HG03432 (cell line): ENCODE results near the gene BCR.

Experiments used
- ATAC-seq: cut with Tn5 transposase; IDR thresholded peaks from one replicate; pipeline ENCODE4 v1.9.1; 2021; ENCODE audit warnings: mild to moderate bottlenecking, moderate library complexity; ENCODE audit not compliant: unreplicated experiment

The BCR gene

DNA sequence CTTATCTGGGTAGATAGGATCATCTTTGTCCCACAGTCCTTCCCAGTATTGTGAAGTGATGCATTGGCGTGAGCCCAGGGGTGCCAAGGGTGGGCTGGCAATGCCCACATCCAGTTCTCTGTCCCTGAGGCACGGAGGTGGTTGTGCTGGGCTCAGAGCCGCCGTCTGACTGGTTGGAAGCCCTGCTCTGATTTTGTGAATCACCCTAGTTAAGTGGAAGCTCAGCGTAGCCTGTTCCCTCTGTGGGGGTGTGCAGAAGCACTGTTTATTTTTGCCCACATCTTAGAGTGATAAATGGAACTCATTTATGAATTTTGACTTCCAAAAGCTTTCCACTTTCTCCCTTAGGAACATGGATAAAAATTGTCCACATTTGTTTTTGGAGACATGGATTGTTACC, 13.6 kb downstream of the BCR start:
- ATAC-seq: no peak

DNA sequence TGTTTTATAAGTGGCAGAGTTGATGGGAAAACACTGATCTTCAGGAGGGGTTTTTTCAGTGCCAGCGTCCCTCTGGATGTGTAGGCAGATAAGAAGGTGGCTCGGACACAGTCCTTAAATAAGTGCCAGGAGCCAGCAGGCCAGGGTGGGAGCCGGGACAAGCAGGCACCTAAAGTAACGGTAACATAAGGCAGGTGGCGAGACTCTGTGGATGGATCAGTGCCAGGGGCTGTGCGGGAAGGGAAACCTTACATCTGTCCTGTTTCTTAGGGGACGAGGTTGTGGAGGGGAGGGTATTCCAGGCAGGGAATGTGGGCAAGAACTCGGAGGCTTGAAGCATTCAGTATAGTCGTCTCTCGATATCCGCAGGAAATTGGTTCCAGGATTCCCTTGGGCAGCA, 15.9 kb downstream of the BCR start:
- no peak for ATAC-seq

DNA sequence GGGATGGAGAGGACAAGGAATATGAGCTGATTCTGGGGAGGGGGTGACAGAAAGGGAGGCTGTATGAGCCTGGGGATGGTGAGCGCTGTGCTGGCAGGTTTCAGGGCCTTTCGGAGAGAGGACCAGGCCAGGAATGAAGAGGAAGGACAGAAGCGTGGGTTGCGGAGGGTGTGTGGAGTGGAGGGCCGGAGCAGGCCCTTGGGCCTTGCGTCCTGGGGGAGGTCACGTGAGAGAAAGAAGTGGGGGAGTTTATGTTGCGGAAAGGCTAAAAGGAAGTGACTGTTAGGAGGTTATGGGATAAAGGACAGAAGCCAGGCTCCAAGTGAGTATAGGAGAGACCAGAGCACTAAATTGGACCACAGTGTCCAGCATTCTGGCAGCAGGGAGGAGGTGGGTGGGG, 17.5 kb downstream of the BCR start:
- ATAC-seq: no peak

DNA sequence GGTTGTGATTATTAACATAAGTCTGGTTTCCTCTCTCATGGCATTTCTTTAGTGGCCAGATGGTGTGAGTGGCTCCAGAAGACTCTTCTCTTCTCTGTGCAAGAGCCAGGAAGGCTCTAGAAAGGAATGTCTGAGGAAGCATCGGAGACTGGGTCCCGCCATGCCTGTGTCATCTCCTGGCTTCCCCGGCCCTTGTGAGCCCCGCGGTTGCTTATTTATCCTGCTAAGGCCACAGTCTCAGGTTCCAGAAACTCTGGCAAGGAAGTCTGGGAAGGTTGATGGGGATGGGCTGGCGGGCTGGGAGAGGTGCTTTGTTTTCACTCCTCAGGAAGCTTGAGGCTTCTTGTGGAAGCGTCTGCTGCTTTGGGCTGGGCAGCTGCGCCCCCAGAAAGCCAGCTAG, 18.9 kb downstream of the BCR start:
- no peak for ATAC-seq

DNA sequence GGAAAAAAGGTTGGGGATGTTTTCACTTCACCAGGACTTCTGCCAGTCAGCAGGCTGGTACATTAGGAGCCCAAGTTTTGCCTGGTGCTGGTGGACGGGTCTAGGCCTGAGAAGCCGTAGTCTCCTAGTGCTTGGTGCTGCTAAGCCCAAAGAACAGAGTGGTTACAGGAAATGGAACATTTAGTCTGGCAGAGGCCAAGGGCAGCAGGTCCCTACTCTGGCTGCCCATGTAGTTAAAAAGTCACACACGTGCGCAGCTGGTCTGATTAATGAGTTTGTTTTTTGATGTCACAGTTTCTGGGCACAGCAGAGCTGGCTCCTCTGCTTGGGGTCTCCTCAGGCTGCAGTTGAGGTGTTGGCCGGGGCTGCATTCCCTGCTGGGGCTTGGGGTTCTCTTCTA, 20.6 kb downstream of the BCR start:
- no peak for ATAC-seq

DNA sequence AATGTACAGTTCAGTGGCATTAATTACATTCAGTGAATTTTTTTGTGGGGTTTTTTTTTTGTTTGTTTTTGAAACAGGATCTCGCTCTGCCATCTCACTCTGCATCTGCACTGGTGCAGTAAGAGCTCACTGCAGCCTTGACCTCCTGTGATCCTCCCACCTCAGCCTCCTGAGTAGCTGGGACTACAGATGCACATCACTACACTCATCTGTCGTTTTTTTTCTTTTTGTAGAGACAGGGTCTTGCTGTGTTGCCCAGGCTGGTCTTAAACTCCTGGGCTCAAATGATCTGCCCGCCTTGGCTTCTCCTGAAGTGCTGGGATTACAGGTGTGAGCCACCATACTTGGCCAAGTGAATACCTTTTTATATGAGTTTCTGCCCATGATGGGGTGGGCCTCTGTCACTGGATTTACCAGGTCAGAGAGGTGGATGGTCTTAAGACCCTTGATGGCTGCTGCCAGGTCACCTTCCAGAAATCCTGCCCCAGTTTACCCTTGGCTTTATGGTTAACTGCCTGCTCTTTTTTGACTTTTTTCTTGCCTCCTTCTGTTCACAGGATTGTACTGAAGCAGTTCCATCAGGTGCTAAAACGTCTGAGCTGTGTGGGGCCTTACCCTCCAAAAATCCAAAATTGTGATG, 22.6 kb downstream of the BCR start:
- no peak for ATAC-seq

DNA sequence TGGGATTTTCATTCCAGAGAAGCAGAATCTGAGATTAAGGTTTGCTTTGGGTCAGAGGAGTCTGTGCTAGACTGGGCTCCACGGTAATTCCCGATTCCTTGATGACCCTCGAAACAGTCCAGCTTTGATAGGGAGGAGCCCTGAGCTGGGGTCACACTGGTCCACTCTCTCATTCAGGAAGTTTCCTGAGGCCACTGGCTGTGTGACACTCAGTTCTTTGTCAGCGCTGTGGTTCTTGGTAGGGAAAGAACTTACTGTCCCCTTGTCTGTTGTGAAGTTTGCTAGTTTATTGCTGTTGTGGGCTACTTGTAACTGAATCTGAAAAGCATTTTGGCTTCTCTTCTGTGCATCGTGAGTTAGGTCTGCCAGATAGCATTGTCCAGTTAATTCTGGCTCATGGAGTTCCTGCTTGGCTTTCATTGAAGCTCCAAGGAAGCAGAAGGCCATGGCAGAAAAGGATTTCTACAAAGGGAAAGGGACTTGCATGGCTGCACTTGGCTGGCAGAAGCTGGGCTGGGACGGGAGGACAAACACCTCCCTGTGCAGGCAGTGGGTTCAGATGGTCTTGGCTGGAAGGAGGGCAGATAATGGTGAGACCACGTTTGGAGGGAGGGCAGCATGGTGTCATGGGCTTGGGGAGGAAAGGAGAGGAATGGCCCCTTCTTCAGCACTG, 23.3 kb downstream of the BCR start:
- no peak for ATAC-seq

DNA sequence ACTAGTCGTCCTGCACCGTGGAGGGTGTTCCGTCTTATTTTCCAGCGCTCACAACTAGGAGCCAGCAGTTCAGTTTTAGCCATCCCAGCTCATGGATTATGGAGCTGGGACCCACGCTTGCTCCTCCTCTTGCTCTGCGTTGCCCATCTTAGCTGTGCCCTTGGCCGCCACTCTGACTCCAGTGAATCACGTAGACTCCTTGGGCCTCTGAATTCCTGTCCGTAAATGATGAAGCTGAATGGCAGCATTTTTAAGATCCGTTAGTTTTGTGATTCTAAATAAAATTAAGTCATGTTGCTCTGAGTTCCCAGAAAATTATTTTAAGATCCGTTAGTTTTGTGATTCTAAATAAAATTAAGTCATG, 23.8 kb downstream of the BCR start:
- ATAC-seq: no peak

DNA sequence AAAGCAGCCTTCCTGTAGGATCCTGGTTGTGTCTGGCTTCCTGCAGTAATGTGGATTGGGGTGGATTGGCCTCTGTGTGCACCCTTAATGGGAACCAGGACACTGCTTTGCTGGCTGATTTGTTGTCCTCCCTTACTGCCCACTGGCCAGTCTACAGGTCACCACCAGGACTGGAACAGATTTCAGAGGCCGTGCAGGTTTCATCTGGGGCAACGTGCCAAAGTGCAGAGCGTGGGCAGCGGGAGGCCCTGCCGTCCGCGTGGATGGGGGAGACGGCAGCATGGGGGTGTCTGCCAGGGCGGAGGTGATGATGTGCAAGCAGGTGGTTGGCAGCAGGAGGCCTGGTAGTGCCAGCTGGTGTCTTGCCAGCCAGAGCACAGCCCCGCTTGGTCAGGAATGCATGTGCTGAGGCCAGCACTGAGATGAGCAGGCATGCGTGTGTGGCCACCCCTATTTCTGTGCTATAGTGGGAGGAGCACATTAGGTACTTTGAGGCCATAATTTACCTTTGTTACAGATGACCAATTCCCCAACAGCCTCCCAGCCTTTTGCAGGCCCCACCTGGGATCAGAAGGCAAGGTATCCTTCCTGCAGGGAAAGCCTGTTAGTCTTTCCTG, 24.3 kb downstream of the BCR start:
- ATAC-seq: no peak

DNA sequence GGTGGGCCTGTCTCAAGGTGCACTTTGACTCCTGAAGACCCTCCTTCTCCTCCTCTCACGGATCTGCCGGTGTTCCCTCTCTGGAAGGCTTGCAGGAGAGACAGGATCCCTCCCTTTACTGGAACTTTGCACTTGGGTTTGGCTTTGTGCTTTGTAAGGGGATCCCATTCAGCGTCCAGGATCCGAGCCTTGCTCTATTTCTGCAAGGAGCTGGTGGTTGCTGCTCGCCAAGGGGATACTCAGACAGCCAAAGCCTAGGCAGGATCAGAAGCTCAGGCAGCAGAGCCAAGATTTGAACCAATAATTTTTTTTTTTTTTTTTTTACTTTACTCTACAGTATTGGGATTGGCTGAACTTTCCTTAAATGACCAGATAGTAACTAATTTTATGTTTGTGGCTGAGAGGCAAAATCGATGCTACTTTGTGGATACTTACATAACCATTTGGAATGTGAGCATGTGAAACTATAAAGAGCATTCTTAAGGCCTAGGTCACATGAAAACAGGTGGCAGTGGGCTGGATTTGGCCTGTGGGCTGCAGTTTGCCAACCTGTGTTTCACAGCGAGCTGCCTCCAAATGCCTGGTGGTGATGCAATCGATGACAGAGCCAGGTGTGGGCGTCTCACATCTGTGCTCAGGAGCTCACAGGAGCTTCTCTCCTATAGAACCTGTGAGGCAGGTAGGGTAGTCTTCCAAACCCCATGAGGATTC, 25.2 kb downstream of the BCR start:
- ATAC-seq: no peak

DNA sequence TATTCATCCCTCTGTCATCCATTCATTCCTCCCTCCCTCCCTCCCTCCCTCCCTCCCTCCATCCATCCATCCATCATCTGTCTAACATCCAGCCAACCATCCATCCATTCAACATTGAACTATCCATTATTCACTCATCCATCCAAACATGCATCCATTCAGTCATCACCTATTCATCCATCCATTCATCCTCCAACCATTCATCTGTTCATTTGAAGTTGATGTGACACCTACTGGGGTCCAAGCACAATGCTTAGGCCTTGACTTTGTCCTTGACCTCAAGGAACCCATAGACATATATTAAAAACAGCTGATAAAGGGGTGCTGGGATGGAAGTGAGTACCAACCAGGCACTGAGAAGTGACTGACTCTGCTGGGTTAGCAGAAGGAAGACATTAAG, 26.6 kb downstream of the BCR start:
- no peak for ATAC-seq

DNA sequence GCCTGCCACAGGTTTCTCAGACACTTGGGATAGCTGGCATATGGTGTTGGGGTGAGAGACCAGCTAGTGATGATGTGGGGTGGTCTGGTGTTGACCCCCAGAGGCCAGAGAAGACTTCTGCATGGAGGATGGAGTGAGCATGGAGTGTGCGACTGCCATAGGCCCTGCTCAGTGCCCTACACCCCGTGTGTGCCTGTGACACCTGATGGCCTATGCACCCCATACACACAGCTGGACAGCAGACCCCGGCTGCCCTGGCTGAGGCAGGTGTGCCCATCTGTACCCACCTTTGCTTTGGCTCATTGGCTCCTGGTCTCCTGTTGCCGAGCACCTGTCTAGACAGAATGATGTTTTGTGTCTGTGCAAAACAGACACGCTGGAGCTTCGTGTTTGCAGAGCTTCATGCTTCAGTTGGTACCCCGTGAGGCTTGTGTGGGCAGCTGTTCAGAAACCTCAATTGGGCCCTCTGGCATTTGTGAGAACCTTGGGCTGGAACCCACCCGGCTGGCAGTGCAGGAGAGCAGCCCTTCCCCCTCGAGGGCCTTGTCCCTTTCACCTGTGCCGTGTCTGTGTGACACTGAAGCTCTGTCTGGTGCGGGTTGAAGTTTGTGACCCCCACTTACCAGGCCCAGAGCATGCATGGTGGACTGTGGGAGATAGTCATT, 27.6 kb downstream of the BCR start:
- no peak for ATAC-seq

DNA sequence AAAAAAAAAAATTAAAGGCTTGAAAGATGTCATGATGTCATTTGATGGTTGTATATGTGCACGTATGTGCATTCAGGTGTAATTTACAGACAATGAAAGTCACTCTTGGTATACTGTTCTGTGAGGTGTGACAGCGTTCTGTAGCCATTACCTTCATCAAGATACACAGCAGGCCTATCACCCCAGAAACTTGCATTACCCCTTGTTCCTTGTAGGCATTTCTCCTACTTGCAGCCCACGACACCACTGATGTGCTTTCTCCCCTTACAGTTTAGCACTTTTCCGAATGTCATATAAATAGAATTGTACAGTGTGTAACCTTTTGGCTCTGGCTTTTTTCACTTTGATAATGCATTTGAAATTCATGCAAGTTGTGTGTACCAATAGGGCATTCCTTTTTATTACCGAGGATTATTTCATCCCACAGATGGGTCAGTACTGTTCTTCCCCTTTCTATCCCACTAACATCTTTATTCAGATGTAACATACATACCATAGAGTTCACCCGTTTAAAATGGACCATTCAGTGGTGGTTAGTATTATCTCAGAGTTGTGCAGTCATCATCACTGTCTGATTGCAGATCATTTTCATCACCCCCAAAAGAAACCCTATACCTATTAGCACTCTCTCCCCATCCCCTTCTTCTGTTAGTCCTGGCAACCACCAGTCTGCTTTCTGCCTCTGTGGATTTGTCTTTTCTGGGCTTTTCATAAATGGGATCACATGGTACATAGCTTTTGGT, 30.3 kb downstream of the BCR start:
- no peak for ATAC-seq

DNA sequence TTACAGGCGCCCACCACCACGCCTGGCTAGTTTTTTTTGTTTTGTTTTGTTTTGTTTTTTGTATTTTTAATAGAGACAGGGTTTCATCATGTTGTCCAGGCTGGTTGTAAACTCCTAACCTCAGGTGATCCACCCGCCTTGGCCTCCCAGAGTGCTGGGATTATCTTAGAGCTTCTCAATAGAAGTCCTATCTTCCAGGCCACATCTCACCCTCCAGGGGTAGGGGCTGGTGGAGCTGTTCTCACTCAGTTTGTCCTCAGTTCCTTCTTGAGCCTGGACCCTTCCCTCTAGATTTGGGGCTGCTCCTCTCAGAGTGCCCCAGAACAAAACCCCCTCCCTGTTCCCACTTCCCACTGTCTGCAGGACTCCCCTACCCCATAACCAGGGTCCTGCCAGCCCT, 31.3 kb downstream of the BCR start:
- no peak for ATAC-seq

DNA sequence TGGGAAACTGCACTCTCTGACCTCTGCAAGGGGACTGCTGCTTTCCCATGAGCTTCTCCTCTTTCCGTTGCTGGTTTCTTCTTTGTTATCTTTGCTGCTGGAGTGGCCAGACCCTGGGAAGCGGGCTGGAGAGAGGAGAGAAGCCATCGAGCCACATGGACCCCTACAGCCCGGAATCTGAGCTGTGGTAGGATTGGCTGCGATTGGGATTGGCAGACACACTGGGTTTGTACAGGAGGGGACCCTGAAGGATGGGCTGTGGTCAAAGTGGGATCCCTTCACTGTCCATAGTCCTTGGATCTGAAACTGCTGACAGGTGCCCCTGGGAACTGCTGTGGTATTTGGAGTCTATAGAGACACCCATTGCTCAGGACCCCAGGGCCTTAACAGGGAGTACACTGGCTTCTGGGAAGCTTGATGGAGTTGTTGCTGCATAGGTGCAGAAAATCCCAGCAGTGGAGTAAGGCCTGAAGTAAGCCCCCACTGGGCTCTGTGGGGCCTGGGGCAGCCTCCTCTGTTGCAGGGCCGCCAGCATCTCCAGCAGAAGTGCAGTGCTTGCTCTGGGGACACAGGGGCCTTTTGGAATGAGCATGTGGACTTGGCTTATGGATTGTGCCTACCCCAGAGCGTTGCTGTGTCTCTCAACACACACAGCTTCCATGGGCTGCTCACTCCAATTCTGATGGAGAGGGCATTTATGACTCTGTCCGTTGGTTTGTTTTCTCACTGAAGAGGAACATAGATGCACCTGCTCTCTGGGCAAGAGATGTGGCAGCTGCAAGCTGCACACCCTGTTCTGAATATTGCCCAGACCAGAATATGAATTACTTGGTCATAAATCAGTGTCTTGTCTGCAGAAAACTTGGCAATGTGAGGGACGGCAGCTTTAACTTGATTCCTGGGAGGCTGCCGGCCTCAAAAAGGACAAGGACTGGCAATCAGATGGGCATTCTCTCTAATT, 32.0 kb downstream of the BCR start:
- no peak for ATAC-seq

DNA sequence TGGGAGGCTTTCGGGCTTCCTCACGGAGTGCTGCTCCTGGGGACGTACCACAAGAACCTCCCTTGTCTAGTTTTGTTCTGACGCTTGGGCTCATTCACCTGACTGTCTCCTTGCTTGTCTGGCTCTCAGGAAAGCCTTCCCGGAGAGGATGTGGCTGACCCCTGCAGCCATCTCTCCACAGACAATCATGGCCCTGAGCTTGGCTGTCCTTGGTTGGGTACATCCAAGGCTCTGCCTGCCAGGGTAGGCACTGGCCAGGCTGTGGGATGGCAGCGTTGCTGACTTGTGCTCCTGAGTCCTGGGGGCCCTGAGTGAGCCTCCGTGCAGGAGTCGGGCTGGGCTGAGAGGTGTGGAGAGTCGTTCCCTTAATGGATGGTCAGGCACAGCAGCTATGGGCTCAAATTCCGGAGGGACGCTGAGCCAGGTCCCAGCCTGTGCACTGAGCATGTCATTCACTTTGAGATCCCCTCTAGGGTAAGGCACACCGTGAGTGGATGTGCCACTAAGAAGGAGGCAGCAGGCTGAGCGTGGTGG, 32.8 kb downstream of the BCR start:
- ATAC-seq: no peak

DNA sequence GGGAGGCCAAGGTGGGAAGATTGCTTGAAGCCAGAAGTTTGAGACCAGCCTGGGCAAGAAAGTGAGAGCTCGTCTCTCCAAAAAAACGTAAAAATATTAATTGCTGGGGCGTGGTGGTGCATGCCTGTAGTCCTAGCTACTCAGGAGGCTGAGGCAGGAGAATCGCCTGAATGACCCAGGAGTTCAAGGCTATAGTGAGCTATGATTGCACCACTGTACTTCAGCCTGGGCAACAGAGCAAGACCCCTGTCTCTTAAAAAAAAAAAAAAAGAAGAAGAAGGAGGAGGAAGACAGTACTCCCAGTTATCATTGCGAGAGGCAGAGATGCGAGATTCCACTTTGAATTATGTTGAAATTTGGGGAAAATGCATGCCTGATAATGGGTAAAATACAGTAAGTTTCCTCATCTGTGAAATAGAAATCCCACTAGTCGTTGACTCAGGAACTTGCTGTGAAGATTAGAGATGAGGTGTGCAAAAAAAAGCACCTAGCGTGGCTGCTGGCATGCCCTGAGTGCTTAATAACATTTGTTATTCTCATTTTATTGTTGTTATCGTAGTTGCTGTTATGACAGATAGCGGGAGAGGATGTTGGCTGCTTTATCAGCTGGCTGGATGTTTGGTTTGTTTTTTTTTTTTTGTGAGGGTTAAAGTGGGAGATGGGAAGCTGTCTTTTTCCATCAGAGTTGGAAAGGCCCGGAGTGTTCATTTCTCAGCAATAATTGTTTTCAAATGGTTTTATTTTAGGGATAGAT, 33.4 kb downstream of the BCR start:
- no peak for ATAC-seq

DNA sequence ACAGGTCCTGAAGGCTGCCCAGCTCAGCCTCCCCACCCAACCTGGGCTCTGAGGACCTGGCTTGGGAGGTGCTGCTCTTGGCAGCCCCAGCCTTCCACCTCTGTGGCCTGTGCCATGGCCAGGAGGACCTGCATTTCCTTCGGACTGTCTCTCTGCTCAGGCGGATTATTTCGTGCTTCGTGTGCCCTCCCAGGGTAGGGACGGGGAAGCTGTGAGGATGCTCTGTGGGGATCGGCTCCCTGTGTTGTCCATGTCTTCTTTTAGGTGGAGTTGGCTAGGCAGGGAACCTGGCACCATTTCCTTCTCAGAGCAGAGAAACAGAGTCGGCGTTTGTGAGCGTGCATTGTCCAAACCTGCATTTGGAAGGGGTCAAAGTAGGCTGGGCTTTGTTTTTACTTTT, 34.1 kb downstream of the BCR start:
- ATAC-seq: no peak
